Measurements from ENCODE around the gene GATD1. TPM values are rescaled to one million over a fixed set of nuclear protein-coding genes. Genes with fewer than 3 reads are reported as not detected.

The GATD1 gene
- total RNA-seq, 4 donors from 2014 or later = 28.0 to 239 (median 38.4) TPM

GRCh38 chr11:720017-720641 is 57.2 kb downstream of the GATD1 start:
- Histone ChIP-seq H3K36me3 (no peaks in the 10 kb centered on the region), H3K4me3 (peak overlapping the region in 1 of 4 donors; percentile 11), H3K27me3 (peaks cover 35% of the 10 kb centered on the region), H3K27ac (peak overlapping the region in 2 of 4 donors; percentile 61 to 71), H3K9me3 (no peaks in the 10 kb centered on the region), H3K4me1 (peaks cover 6 to 24% (median 19%) of the 10 kb centered on the region in 4 donors)
- intact Hi-C loops (cut with DNase I; ENCODE audit: low total_unique reads) = loop anchor here (5.0 kb wide), 1 partner anchor 163 kb away; no protein-coding TSS in a partner anchor
- 40 to 70% methylated on average over 1 to 32 of the region's 35 CpGs for WGBS, 2 donors (ENCODE audit: low coverage in 1 of 2)
- TF ChIP-seq EP300 (IDR thresholded peaks at IDR 0.05; ENCODE audit: low read depth) = no peak
- no peak for TF ChIP-seq POLR2AphosphoS5 (IDR thresholded peaks at IDR 0.05)
- no peak for TF ChIP-seq CTCF (IDR thresholded peaks at IDR 0.05)
- no peak for TF ChIP-seq POLR2A (IDR thresholded peaks at IDR 0.05)
- in situ Hi-C loops (cut with MboI; ENCODE audit: low pct_ligation_motif_present in 1 of 4, low pct_unique_long_range_greater_than_20kb in 1 of 4, low sequenced_read_pairs in 3 of 4) = loop anchor here in 1 of 4 donors (10.0 kb wide), 1 partner anchor 55 kb away; no protein-coding TSS in a partner anchor
- no peak for DNase-seq

GRCh38 chr11:719214-720016 is 57.9 kb downstream of the GATD1 start:
- no peak overlapping the region for H3K27ac ChIP-seq

More at GRCh38 chr11:719214-720016, 57.9 kb downstream of the GATD1 start:
- no peak for DNase-seq
- peaks cover 6 to 23% (median 18%) of the 10 kb centered on the region in 4 donors for H3K4me1 ChIP-seq
- WGBS, 2 donors (ENCODE audit: low coverage in 1 of 2) = 78 to 100% methylated on average over 3 to 33 of the region's 34 CpGs
- no peak overlapping the region for H3K4me3 ChIP-seq
- H3K27me3 ChIP-seq = peaks cover 31% of the 10 kb centered on the region
- no peaks in the 10 kb centered on the region for H3K9me3 ChIP-seq
- in situ Hi-C loops (cut with MboI; ENCODE audit: low pct_ligation_motif_present in 1 of 4, low pct_unique_long_range_greater_than_20kb in 1 of 4, low sequenced_read_pairs in 3 of 4) = loop anchor here in 1 of 4 donors (10.0 kb wide), 1 partner anchor 55 kb away; no protein-coding TSS in a partner anchor
- TF ChIP-seq CTCF (IDR thresholded peaks at IDR 0.05) (no peak), EP300 (IDR thresholded peaks at IDR 0.05; ENCODE audit: low read depth) (no peak), POLR2A (IDR thresholded peaks at IDR 0.05) (no peak), POLR2AphosphoS5 (IDR thresholded peaks at IDR 0.05) (no peak)
- H3K36me3 ChIP-seq = no peaks in the 10 kb centered on the region
- intact Hi-C loops (cut with DNase I; ENCODE audit: low total_unique reads) = loop anchor here (5.0 kb wide), 1 partner anchor 162 kb away; no protein-coding TSS in a partner anchor

Small RNA genes lying within 50 kb of the gene (small RNA-seq; reads per million reads assigned to genes)
- 0 reads per million in 4 donors for gene SNORA52

Other genes starting within 250 kb of the GATD1 start
- 10 to 100 TPM; 31.0 to 57.1 (median 33.9) TPM for gene HRAS, start 241.9 kb downstream of the GATD1 start, total RNA-seq
- gene LRRC56, start 240.0 kb downstream of the GATD1 start, total RNA-seq = 1 to 10 TPM; 2.3 to 8.4 (median 3.1) TPM
- 10 to 100 TPM; 14.8 to 89.0 (median 16.6) TPM for gene LMNTD2, start 216.7 kb downstream of the GATD1 start, total RNA-seq
- 100 to 1,000 TPM; 131 to 247 (median 213) TPM for gene RASSF7, start 216.5 kb downstream of the GATD1 start, total RNA-seq
- gene PHRF1, start 201.0 kb downstream of the GATD1 start, total RNA-seq = 10 to 100 TPM; 28.4 to 60.6 (median 43.2) TPM
- gene IRF7, start 161.5 kb downstream of the GATD1 start, total RNA-seq = 100 to 1,000 TPM in 1 of 4 donors, 10 to 100 TPM in 3; 40.4 to 122 (median 49.9) TPM
- gene CDHR5, start 152.5 kb downstream of the GATD1 start, total RNA-seq = 1,000 to 10,000 TPM in 1 of 4 donors, 100 to 1,000 TPM in 3; 256 to 1,063 (median 597) TPM
- gene SCT, start 150.3 kb downstream of the GATD1 start, total RNA-seq = not detected
- gene DRD4, start 140.2 kb downstream of the GATD1 start, total RNA-seq = not detected
- 10 to 100 TPM; 24.4 to 84.5 (median 34.0) TPM for gene DEAF1, start 82.3 kb downstream of the GATD1 start, total RNA-seq
- gene TMEM80, start 81.7 kb downstream of the GATD1 start, total RNA-seq = 100 to 1,000 TPM in 1 of 4 donors, 10 to 100 TPM in 3; 19.3 to 121 (median 41.8) TPM
- gene EPS8L2, start 71.3 kb downstream of the GATD1 start, total RNA-seq = 1,000 to 10,000 TPM in 1 of 4 donors, 100 to 1,000 TPM in 3; 257 to 1,130 (median 322) TPM
- 100 to 1,000 TPM; 124 to 164 (median 141) TPM for gene TALDO1, start 30.0 kb downstream of the GATD1 start, total RNA-seq
- 1 to 10 TPM in 1 of 4 donors, under 1 TPM in 1, not detected in 2; 0.79 to 1.2 TPM for gene CEND1, start 12.6 kb upstream of the GATD1 start, total RNA-seq
- gene SLC25A22, start 20.8 kb upstream of the GATD1 start, total RNA-seq = 10 to 100 TPM in 2 of 4 donors, 1 to 10 TPM in 2; 6.0 to 28.3 (median 9.7) TPM
- gene PIDD1, start 27.7 kb upstream of the GATD1 start, total RNA-seq = 100 to 1,000 TPM in 2 of 4 donors, 10 to 100 TPM in 2; 26.0 to 185 (median 70.5) TPM
- gene RPLP2, start 32.5 kb upstream of the GATD1 start, total RNA-seq = 100 to 1,000 TPM; 273 to 670 (median 466) TPM
- gene PNPLA2, start 41.4 kb upstream of the GATD1 start, total RNA-seq = 100 to 1,000 TPM in 3 of 4 donors, 10 to 100 TPM in 1; 61.7 to 821 (median 134) TPM
- gene CRACR2B, start 50.4 kb upstream of the GATD1 start, total RNA-seq = 100 to 1,000 TPM in 3 of 4 donors, 10 to 100 TPM in 1; 82.7 to 373 (median 210) TPM
- 100 to 1,000 TPM; 252 to 650 (median 429) TPM for gene CD151, start 55.5 kb upstream of the GATD1 start, total RNA-seq
- 10 to 100 TPM in 3 of 4 donors, 1 to 10 TPM in 1; 9.7 to 66.6 (median 32.7) TPM for gene POLR2L, start 65.0 kb upstream of the GATD1 start, total RNA-seq
- gene TSPAN4, start 65.4 kb upstream of the GATD1 start, total RNA-seq = 10 to 100 TPM; 25.1 to 75.0 (median 32.4) TPM
- gene CHID1, start 133.3 kb upstream of the GATD1 start, total RNA-seq = 10 to 100 TPM; 15.3 to 58.2 (median 41.4) TPM
- gene AP2A2, start 148.4 kb upstream of the GATD1 start, total RNA-seq = 100 to 1,000 TPM in 2 of 4 donors, 10 to 100 TPM in 2; 70.5 to 130 (median 102) TPM